GM21447 (cell line): ENCODE results near the gene SCP2.

Experiments
- ATAC-seq: cut with Tn5 transposase; IDR thresholded peaks from one replicate; pipeline ENCODE4 v1.9.1; 2021; ENCODE audit not compliant: unreplicated experiment

Gene SCP2

DNA sequence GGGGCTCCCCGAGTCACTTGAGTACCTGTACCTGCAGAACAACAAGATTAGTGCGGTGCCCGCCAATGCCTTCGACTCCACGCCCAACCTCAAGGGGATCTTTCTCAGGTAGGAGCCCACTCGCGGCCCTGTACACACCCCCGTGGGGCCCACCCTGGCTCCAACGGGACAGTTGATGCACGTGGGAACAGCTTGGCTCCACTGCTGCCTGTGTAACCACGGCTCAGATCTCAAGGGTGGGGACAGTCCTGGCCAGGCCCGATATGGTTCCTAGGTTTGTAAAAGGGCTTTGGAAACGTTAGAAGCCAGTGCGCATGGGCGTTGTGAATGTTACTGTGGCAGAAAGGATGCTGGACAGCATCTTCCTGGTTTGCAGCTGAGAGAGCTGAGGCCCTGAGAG, 153.7 kb downstream of the SCP2 start:
- ATAC-seq = no peak

DNA sequence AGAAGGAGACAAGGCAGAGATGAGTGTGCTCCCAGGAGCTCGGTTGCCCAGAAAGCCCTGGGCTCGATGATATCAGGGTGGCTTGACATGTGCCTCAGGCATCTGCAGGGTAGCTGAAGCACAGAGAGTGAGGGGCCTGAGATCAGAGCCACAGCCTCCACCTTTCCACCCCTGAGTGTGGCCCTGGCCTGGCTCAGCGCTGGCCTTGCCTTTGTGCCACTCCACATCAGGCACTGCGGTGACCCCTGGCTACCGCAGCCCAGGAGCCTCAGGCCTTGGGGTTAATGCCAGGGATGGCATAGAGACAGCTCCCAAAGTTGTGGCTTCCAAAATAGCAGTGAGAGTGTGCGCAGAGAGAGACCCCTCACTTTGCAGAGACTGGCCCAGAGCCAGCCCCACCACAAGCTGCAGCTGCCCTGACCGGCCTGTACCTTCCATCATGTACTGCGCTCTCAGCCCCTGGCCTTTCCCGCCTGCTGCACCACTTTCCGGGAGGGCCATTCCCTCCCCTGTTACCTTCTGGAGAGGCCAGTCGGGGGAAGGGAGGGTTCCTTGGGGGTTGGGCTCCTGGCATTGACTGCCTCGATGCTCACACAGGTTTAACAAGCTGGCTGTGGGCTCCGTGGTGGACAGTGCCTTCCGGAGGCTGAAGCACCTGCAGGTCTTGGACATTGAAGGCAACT, 154.4 kb downstream of the SCP2 start:
- ATAC-seq = no peak

GRCh38 chr1:53082826-53083455, 155.9 kb downstream of the SCP2 start:
- no peak for ATAC-seq

GRCh38 chr1:53083636-53084588, 156.8 kb downstream of the SCP2 start:
- ATAC-seq = no peak

- no peak for ATAC-seq
These were observed 157.5 kb downstream of the SCP2 start for GRCh38 chr1:53084589-53084971.

GRCh38 chr1:53085405-53085804, 158.3 kb downstream of the SCP2 start:
- no peak for ATAC-seq

DNA sequence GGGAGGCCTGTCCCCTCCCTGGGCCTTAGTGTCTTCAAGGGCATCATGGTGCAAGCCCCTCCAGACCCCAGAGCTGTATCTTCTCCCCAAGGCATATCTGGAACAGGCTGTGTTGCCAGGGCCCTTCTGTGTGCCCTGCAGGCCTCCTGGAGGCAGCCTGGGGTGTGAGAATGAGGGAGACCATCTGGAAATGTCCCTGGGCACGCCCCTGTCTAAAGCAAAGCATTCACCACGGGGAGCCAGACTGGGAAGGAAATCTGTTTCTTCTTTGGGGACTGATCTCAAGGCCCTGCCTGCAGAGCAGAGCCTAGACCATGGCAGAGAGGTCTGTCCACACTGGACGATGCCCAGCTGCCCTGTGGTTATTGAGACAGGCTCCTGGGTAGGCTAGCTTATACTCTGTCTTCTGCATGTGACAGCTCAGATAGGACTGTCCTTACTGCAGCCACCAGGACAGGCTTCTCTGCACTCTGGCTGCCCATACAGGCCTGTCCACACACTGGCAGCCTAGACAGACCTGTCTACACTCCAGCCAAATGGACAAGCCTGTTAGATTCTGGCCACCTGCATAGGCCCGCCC, 159.5 kb downstream of the SCP2 start:
- no peak for ATAC-seq

DNA sequence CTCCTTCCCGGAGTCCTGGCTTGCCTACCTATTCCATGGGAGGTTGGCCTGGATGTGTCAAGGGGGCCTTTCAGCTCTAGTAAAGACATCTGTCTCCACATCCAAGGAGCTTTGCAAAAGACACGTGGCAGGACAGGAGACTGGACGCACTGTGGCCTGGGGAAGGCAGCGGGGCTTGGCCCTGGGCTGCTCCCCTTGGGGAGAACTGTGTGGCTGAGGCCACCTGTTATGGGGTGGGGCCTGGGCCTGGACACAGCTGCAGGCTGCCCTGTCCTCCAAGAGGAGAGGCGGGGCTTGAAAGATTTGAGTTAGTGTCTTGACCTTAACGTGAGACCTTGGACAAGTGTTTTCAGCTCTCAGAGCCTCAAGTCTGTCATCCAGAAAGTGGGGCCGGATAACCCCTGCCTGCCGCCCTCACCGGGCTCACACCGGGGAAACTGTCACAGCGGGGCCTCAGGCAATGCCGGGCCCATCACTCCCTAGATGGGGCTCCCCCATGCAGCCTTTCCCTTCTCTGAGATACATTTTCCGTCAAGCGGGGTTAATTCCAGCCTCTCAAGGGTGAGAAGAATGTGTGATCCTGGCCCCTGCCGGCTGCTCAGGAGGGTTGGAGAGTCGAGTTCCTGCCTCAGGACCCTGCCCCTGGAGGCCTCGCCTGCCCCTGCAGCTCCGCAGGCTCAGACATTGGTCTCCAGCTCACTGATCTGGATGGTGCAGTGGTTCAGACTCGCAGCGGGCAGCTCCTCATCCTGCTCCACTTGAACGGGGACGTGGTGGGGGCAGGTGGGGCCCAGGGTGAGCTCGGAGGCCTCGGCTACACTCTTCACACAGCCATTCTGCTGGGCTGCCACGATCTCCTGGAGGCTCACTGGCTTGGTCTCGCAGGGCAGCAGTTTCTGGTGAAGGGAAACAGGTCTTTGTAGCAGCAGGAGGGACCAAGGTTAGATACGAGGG, 160.5 kb downstream of the SCP2 start:
- ATAC-seq = no peak

GRCh38 chr1:53088616-53089300, 161.7 kb downstream of the SCP2 start:
- no peak for ATAC-seq

DNA sequence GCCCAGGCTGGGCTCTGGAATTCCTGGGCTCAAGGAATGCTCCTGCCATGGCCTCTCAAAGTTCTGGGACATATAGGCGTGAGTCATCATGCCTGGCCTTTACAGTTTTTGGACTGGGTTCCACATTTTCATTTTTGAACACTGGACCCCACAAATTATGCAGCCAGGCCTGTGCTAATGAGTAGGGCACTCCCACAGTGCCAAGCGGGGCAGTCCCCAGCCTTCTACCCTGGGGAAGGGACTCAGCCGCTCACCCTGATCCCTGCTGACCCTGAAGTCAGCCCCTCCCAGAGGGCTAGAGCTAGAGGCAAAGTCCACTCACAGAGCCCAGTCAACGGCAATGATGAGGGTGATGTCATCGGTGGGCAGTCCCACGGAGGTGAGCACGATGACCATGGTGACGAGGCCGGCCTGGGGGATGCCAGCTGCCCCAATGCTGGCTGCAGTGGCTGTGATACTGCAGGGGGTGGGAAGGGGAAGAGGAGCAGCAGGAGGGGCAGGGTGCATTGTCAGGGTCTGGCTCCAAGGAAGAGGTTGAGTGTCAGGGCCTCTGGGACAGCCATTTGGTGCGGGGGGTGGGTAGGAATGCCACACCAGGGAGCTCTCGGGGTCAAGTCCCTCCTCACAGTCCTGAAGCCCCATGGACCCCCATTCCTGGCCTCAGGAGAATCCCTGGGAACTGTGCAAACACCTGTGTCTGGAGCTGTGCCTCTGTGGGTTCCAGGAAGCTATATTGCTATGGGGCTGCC, 162.6 kb downstream of the SCP2 start:
- no peak for ATAC-seq

- no peak for ATAC-seq
These were observed 163.4 kb downstream of the SCP2 start for GRCh38 chr1:53090227-53091147.

GRCh38 chr1:53091841-53092645, 165.0 kb downstream of the SCP2 start:
- ATAC-seq = no peak

GRCh38 chr1:53092659-53093450, 165.8 kb downstream of the SCP2 start:
- no peak for ATAC-seq

GRCh38 chr1:53093451-53093754, 166.3 kb downstream of the SCP2 start:
- no peak for ATAC-seq

DNA sequence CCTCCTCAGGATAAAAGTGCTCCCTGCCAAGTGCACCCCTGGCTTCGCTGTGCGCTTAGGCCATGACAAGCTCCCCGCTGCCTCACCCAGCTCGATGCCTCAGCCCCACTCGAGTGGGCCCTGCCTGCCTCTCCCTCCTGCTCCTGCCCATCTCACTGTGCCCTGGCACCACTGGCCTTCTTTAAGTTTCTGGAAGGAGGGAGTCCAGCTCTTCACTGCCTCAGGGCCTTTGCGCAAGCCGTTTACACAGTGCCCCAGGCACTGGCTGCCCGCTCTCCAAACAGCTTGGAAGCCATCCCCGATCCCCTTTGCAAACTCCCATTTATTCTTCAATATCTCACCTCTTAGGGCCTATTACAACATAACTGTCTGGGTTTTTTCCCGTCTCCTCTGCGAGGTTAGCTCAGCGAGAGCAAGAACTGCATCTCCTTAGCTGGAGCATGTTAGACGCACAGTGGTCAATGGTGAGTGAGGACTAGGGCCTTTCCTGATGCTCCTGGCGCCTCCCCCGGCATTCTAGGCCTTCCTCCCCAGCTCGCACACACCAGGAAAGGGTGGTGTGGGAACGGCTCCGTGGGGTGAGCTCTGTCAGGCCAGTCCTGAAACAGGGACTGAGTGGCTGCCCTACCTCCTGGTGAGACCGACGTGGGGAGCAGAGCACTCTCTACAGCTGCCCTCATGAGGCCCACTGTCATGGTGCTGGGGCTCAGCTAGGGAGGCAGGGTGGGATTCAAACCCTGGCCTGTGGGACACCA, 166.9 kb downstream of the SCP2 start:
- ATAC-seq = no peak

DNA sequence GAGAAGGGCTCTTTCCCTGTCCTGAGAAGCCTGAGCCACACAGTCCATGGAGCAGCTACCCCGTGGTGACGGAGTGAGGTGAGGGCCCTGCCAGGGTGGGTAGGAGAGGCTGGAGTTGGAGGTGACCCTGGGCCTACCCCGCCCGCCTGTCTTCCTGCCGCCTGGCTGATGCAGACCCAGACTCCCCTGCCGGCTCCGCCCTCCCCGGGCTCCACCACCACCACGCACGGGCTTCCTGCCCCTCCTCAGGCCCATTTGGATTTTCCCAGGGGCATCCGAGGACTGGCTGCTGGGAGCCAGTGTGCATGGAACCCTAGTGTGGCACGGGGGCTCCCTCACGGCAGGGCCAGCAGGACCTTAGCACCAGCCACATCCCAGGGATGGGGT, 167.4 kb downstream of the SCP2 start:
- ATAC-seq = no peak
